ENCODE results near the gene RHBDL1.

RHBDL1 gene

GRCh38 chr16:684961-685696, 9.7 kb downstream of the RHBDL1 start:
- no peak overlapping the region for H3K9ac ChIP-seq (ENCODE audit: low read length)
- H3K9me2 ChIP-seq (replicated peaks; ENCODE audit: insufficient read depth, low read length), result no peaks in the 10 kb centered on the region
- no peaks in the 10 kb centered on the region for H3K9me3 ChIP-seq (ENCODE audit: insufficient read depth, low read length)
- H3F3A ChIP-seq (ENCODE audit: insufficient read depth), result no peaks in the 10 kb centered on the region; the same call in 1 of the 2 replicates
- H2AFZ ChIP-seq (ENCODE audit: low read depth, low read length, severe bottlenecking), result no peak overlapping the region
- H3K79me2 ChIP-seq (ENCODE audit: insufficient read depth, low read length), result peaks cover 23% of the 10 kb centered on the region; the same call in 1 of the 2 replicates
- H3K27ac ChIP-seq (ENCODE audit: low read depth, low read length), result no peak overlapping the region
- no peaks in the 10 kb centered on the region for H3K36me3 ChIP-seq (ENCODE audit: low read length)
- no peak for TF ChIP-seq EZH2phosphoT487 (conservative IDR thresholded peaks at IDR 0.05; ENCODE audit: low read length)
- TF ChIP-seq CTCF (IDR thresholded peaks at IDR 0.05; ENCODE audit: insufficient read depth, low read length, poor library complexity, severe bottlenecking), result no peak
- H3K4me2 ChIP-seq (ENCODE audit: low read depth, low read length, poor library complexity, severe bottlenecking), result no peak overlapping the region
- H4K20me1 ChIP-seq (ENCODE audit: low read depth, low read length), result no peaks in the 10 kb centered on the region
- no peak overlapping the region for H3K4me3 ChIP-seq (ENCODE audit: insufficient read depth, low read length, poor library complexity, severe bottlenecking)
- H3K27me3 ChIP-seq (ENCODE audit: low read length), result no peaks in the 10 kb centered on the region

- H3K79me2 ChIP-seq (ENCODE audit: insufficient read depth, low read length), result peaks cover 21% of the 10 kb centered on the region; the same call in 1 of the 2 replicates
- H4K20me1 ChIP-seq (ENCODE audit: low read depth, low read length), result no peaks in the 10 kb centered on the region
- H3K27me3 ChIP-seq (ENCODE audit: low read length), result no peaks in the 10 kb centered on the region
- TF ChIP-seq EZH2phosphoT487 (conservative IDR thresholded peaks at IDR 0.05; ENCODE audit: low read length) (no peak), CTCF (IDR thresholded peaks at IDR 0.05; ENCODE audit: insufficient read depth, low read length, poor library complexity, severe bottlenecking) (peak; percentile 19)
- H3K4me2 ChIP-seq (ENCODE audit: low read depth, low read length, poor library complexity, severe bottlenecking), result no peak overlapping the region
- H3K9me3 ChIP-seq (ENCODE audit: insufficient read depth, low read length), result no peaks in the 10 kb centered on the region
- no peak overlapping the region for H3K4me3 ChIP-seq (ENCODE audit: insufficient read depth, low read length, poor library complexity, severe bottlenecking)
- no peak overlapping the region for H2AFZ ChIP-seq (ENCODE audit: low read depth, low read length, severe bottlenecking)
- H3K9me2 ChIP-seq (replicated peaks; ENCODE audit: insufficient read depth, low read length), result no peaks in the 10 kb centered on the region
- H3K9ac ChIP-seq (ENCODE audit: low read length), result no peak overlapping the region
- no peak overlapping the region for H3K27ac ChIP-seq (ENCODE audit: low read depth, low read length)
- H3K36me3 ChIP-seq (ENCODE audit: low read length), result no peaks in the 10 kb centered on the region
- no peaks in the 10 kb centered on the region for H3F3A ChIP-seq (ENCODE audit: insufficient read depth)
These were observed 10.5 kb downstream of the RHBDL1 start for GRCh38 chr16:685967-686366.

GRCh38 chr16:686459-687260, 11.2 kb downstream of the RHBDL1 start:
- no peaks in the 10 kb centered on the region for H3K36me3 ChIP-seq (ENCODE audit: low read length)
- H4K20me1 ChIP-seq (ENCODE audit: low read depth, low read length), result no peaks in the 10 kb centered on the region
- H3K9ac ChIP-seq (ENCODE audit: low read length), result no peak overlapping the region
- H3K4me2 ChIP-seq (ENCODE audit: low read depth, low read length, poor library complexity, severe bottlenecking), result no peak overlapping the region
- H3F3A ChIP-seq (ENCODE audit: insufficient read depth), result no peaks in the 10 kb centered on the region
- TF ChIP-seq EZH2phosphoT487 (conservative IDR thresholded peaks at IDR 0.05; ENCODE audit: low read length) (no peak), CTCF (IDR thresholded peaks at IDR 0.05; ENCODE audit: insufficient read depth, low read length, poor library complexity, severe bottlenecking) (no peak)
- no peaks in the 10 kb centered on the region for H3K9me2 ChIP-seq (replicated peaks; ENCODE audit: insufficient read depth, low read length)
- no peak overlapping the region for H3K4me3 ChIP-seq (ENCODE audit: insufficient read depth, low read length, poor library complexity, severe bottlenecking)
- H3K27me3 ChIP-seq (ENCODE audit: low read length), result no peaks in the 10 kb centered on the region
- no peak overlapping the region for H3K27ac ChIP-seq (ENCODE audit: low read depth, low read length)
- peaks cover 14% of the 10 kb centered on the region; the same call in 1 of the 2 replicates for H3K79me2 ChIP-seq (ENCODE audit: insufficient read depth, low read length)
- H2AFZ ChIP-seq (ENCODE audit: low read depth, low read length, severe bottlenecking), result no peak overlapping the region
- no peaks in the 10 kb centered on the region for H3K9me3 ChIP-seq (ENCODE audit: insufficient read depth, low read length)

All from SU-DHL-6 (cell line).